Neural crest cell (in vitro differentiated cells): ENCODE measurements around the gene PTPN7. TPM values are rescaled to one million over a fixed set of nuclear protein-coding genes. Genes with fewer than 3 reads are reported as not detected.
A peak's percentile ranks its signal among the peaks of the same experiment; 100 is the strongest.

ENCODE experiments used
- DNase-seq: peaks from one replicate; pipeline ENCODE4 v3.0.0; 2021; ENCODE audit warnings: low read depth, mixed read lengths, low spot score
- H3K27ac Mint-ChIP-seq: one replicate; pipeline ENCODE4 v1.8.0; 2021; ENCODE audit warnings: mild to moderate bottlenecking, mixed read lengths; ENCODE audit not compliant: unreplicated experiment
- H3K27me3 Mint-ChIP-seq: 2 replicates; pipeline ENCODE4 v1.8.0; 2021; ENCODE audit warnings: low read depth, mild to moderate bottlenecking, mixed read lengths
- H3K36me3 Mint-ChIP-seq: 2 replicates; pipeline ENCODE4 v1.8.0; 2021; ENCODE audit warnings: low read depth, mild to moderate bottlenecking, mixed read lengths
- H3K4me1 Mint-ChIP-seq: 2 replicates; pipeline ENCODE4 v1.8.0; 2021; ENCODE audit warnings: mixed read lengths
- H3K4me3 Mint-ChIP-seq: one replicate; pipeline ENCODE4 v1.8.0; 2021; ENCODE audit warnings: mild to moderate bottlenecking, mixed read lengths
- H3K9me3 Mint-ChIP-seq: 2 replicates; pipeline ENCODE4 v1.8.0; 2021; ENCODE audit warnings: mixed read lengths
- CTCF ChIP-seq: fragments of 200-600 bp; sonication (generic); conservative IDR thresholded peaks from 2 replicates; pipeline ENCODE4 v1.5.0; 2021; ENCODE audit warnings: antibody characterized with exemption, mild to moderate bottlenecking
- long read RNA-seq: library from polyadenylated mRNA; unstranded; transcript quantifications from one replicate; pipeline ENCODE4 v2.0.0, GENCODE V29; 2020
- total RNA-seq: library from RNA; stranded (reverse); gene quantifications from 2 replicates; pipeline ENCODE4 v1.2.1, GENCODE V29; 2021

PTPN7 gene
- not detected in 2 replicates for total RNA-seq
- long read RNA-seq, result 0 reads

- Mint-ChIP-seq H3K27me3 (no peaks in the 10 kb centered on the region), H3K4me1 (peaks cover 21% of the 10 kb centered on the region), H3K36me3 (no peaks in the 10 kb centered on the region), H3K4me3 (no peak within 1 kb of the TSS), H3K9me3 (no peaks in the 10 kb centered on the region), H3K27ac (peak within 1 kb of the TSS; percentile 57)
- no peak for DNase-seq
- no peak for TF ChIP-seq CTCF
Observed at GRCh38 chr1:202160377-202160940, at the start of gene PTPN7. PTPN7 (minus strand) TSS chr1:202160602; CDS start chr1:202159402, 1,200 bp downstream.

GRCh38 chr1:202208351-202208857, 48.0 kb upstream of the PTPN7 start:
- Mint-ChIP-seq H3K4me3 (no peak overlapping the region), H3K27ac (peak overlapping the region; percentile 63), H3K9me3 (no peaks in the 10 kb centered on the region), H3K27me3 (peaks cover 18% of the 10 kb centered on the region), H3K36me3 (no peaks in the 10 kb centered on the region), H3K4me1 (peaks cover 15% of the 10 kb centered on the region)
- TF ChIP-seq CTCF, result no peak
- no peak for DNase-seq

GRCh38 chr1:202207292-202207691, 46.9 kb upstream of the PTPN7 start:
- Mint-ChIP-seq H3K4me3 (no peak overlapping the region), H3K9me3 (no peaks in the 10 kb centered on the region), H3K4me1 (peaks cover 12% of the 10 kb centered on the region), H3K27ac (no peak overlapping the region), H3K36me3 (no peaks in the 10 kb centered on the region), H3K27me3 (peaks cover 7% of the 10 kb centered on the region)
- DNase-seq, result no peak
- TF ChIP-seq CTCF, result peak; percentile 27

GRCh38 chr1:202205523-202206190, 45.3 kb upstream of the PTPN7 start:
- peaks cover 12% of the 10 kb centered on the region for H3K4me1 Mint-ChIP-seq
- H3K36me3 Mint-ChIP-seq, result no peaks in the 10 kb centered on the region
- no peak for DNase-seq
- TF ChIP-seq CTCF, result peak; percentile 38
- H3K27me3 Mint-ChIP-seq, result peaks cover 1% of the 10 kb centered on the region
- no peak overlapping the region for H3K27ac Mint-ChIP-seq
- H3K9me3 Mint-ChIP-seq, result no peaks in the 10 kb centered on the region
- H3K4me3 Mint-ChIP-seq, result no peak overlapping the region

GRCh38 chr1:202204065-202204464, 43.7 kb upstream of the PTPN7 start:
- Mint-ChIP-seq H3K4me3 (no peak overlapping the region), H3K36me3 (no peaks in the 10 kb centered on the region), H3K9me3 (no peaks in the 10 kb centered on the region), H3K27me3 (no peaks in the 10 kb centered on the region), H3K27ac (no peak overlapping the region), H3K4me1 (peaks cover 16% of the 10 kb centered on the region)
- TF ChIP-seq CTCF, result no peak
- DNase-seq, result no peak
